ENCODE results near the gene TCIRG1. TPM values are rescaled to one million over a fixed set of nuclear protein-coding genes. Genes with fewer than 3 reads are reported as not detected.

The TCIRG1 gene
- total RNA-seq, 1 experiment from 2014 or later, result 158 TPM

GRCh38 chr11:67998150-67999045 is 40.4 kb upstream of the TCIRG1 start:
- no TSS peak for BruUV-seq (replicated peaks)
- TF ChIP-seq CTCF (IDR thresholded peaks at IDR 0.05) (no peak), REST (IDR thresholded peaks at IDR 0.05; ENCODE audit: insufficient read depth in 1 of 2, low read depth in 2 of 2, low read length in 1 of 2) (no peak), SIN3A (IDR thresholded peaks at IDR 0.05; ENCODE audit: borderline replicate concordance, insufficient read depth, low read depth, low read length) (no peak), POLR2AphosphoS5 (IDR thresholded peaks at IDR 0.05; ENCODE audit: low read depth, low read length) (no peak), TCF7L2 (IDR thresholded peaks at IDR 0.05; ENCODE audit: low read depth, low read length) (no peak)
- Histone ChIP-seq H3K4me3 (ENCODE audit: low read depth in 2 of 2, low read length in 2 of 2) (no peak overlapping the region), H3K4me1 (ENCODE audit: control insufficient read depth, insufficient read depth, low read length) (no peaks in the 10 kb centered on the region; the same call in 1 of the 2 replicates), H3K27ac (ENCODE audit: low read length) (no peak overlapping the region), H3K9me3 (ENCODE audit: control insufficient read depth, insufficient read depth, low read depth, low read length) (no peaks in the 10 kb centered on the region), H3K36me3 (ENCODE audit: control insufficient read depth, insufficient read depth, low read length) (no peaks in the 10 kb centered on the region), H3K27me3 (ENCODE audit: control insufficient read depth, insufficient read depth, low read length) (no peaks in the 10 kb centered on the region)
- ChIA-PET POLR2A (no interaction called here), CTCF (no interaction called here)
- intact Hi-C loops (cut with micrococcal nuclease; ENCODE audit: unreplicated experiment) (no loop called here), in situ Hi-C loops (cut with HindIII; ENCODE audit: low pct_unique_long_range_greater_than_20kb, low sequenced_read_pairs) (no loop called here)
- DNase-seq (ENCODE audit: low read depth, low spot score) (no peak), ATAC-seq (no peak)

- Histone ChIP-seq H3K9me3 (ENCODE audit: control insufficient read depth, insufficient read depth, low read depth, low read length) (no peaks in the 10 kb centered on the region), H3K36me3 (ENCODE audit: control insufficient read depth, insufficient read depth, low read length) (no peaks in the 10 kb centered on the region), H3K27me3 (ENCODE audit: control insufficient read depth, insufficient read depth, low read length) (no peaks in the 10 kb centered on the region), H3K4me3 (ENCODE audit: low read depth in 2 of 2, low read length in 2 of 2) (no peak overlapping the region), H3K27ac (ENCODE audit: low read length) (no peak overlapping the region), H3K4me1 (ENCODE audit: control insufficient read depth, insufficient read depth, low read length) (peaks cover under 1% of the 10 kb centered on the region)
- no TSS peak for BruUV-seq (replicated peaks)
- in situ Hi-C loops (cut with HindIII; ENCODE audit: low pct_unique_long_range_greater_than_20kb, low sequenced_read_pairs), result no loop called here
- no peak for DNase-seq (ENCODE audit: low read depth, low spot score)
- ChIA-PET CTCF (no interaction called here), POLR2A (no interaction called here)
- intact Hi-C loops (cut with micrococcal nuclease; ENCODE audit: unreplicated experiment), result no loop called here
- ATAC-seq, result no peak
- TF ChIP-seq POLR2AphosphoS5 (IDR thresholded peaks at IDR 0.05; ENCODE audit: low read depth, low read length) (no peak), SIN3A (IDR thresholded peaks at IDR 0.05; ENCODE audit: borderline replicate concordance, insufficient read depth, low read depth, low read length) (no peak), CTCF (IDR thresholded peaks at IDR 0.05) (no peak), REST (IDR thresholded peaks at IDR 0.05; ENCODE audit: insufficient read depth in 1 of 2, low read depth in 2 of 2, low read length in 1 of 2) (no peak), TCF7L2 (IDR thresholded peaks at IDR 0.05; ENCODE audit: low read depth, low read length) (no peak)
These were observed 39.6 kb upstream of the TCIRG1 start for GRCh38 chr11:67999201-67999629.

Measured in Panc1 (cell line).